ENCODE results near the gene CCDC144A. TPM values are rescaled to one million over a fixed set of nuclear protein-coding genes. Genes with fewer than 3 reads are reported as not detected.
"Not testable (repeated sequence)": the region's sequence is repeated elsewhere in the genome, so short reads cannot be mapped to it uniquely, and the experiment has no call there.

Gene CCDC144A
- total RNA-seq, 2 experiments from 2014 or later = 4.7 to 5.4 TPM

DNA sequence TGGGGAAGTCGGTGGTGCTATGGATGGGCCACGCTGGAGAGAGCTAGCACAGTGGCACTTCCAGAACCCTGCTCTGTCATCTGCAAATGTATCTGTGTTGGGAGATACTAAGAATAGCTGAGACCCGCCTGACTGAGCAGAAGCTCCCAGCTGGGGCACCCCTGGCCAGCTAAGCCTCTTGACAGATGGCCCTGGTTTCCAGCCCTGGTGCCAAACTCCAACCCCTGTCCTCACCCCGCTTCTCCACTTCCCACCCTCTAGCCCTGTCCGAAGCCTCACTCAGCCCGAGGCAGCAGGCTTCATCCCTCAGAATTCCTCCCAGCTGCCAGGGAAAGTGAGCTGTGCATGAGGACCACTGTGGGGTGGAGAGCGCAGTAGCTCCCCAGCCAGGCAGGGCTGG is 124.4 kb downstream of the CCDC144A start:
- Mint-ChIP-seq H3K36me3 (no peaks in the 10 kb centered on the region), H3K9me3 (no peaks in the 10 kb centered on the region), H3K27ac (no peak overlapping the region), H3K4me1 (ENCODE audit: low read depth) (no peaks in the 10 kb centered on the region), H3K27me3 (peaks cover 4% of the 10 kb centered on the region), H3K4me3 (no peak overlapping the region)
- ChIA-PET CTCF (no interaction called here), POLR2A (no interaction called here)
- intact Hi-C loops (cut with micrococcal nuclease) = no loop called here
- no peak for DNase-seq

DNA sequence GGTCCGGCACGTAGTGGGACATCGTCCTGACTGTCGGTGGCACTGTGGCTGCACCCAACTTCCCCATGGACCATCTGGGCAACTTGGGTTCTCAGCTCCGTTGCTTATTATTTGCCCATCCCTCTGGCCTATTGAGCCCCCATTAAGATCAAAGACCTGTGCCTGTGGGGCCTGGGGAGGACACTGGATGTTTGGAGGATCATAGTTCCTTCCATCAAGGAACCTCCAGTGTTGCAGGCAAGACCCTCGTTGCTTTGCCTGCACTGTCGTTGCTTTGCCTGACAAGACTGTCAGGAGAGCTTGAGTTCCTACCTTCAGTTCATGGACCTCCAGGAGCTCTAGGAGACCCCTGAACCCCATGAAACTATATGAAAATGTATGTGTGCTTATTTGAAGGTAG is 127.2 kb downstream of the CCDC144A start:
- peaks cover 4% of the 10 kb centered on the region for H3K27me3 Mint-ChIP-seq
- H3K27ac Mint-ChIP-seq = no peak overlapping the region
- no peaks in the 10 kb centered on the region for H3K4me1 Mint-ChIP-seq (ENCODE audit: low read depth)
- no peak for DNase-seq
- no peaks in the 10 kb centered on the region for H3K9me3 Mint-ChIP-seq
- POLR2A ChIA-PET = no interaction called here
- CTCF ChIA-PET = no interaction called here
- no peaks in the 10 kb centered on the region for H3K36me3 Mint-ChIP-seq
- intact Hi-C loops (cut with micrococcal nuclease) = no loop called here
- no peak overlapping the region for H3K4me3 Mint-ChIP-seq

DNA sequence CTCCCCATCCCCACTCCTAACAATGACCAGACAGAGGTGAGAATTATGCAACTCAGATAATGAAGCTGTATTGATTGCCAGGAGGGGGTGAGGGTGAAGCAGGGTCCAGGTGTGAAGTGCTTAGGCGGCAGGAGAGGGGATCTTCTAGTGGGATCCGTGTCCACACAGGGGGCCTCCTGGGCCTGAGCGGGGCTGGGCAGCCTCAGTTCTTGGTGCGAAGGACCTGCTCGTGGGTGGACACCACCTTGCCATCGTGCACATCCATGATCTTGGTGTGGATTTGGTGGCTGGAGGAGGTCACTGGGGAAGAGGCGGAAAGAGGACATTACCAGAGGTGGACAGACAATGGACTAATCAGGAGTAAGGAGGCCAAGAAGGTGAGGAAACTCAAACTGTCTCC is 127.9 kb downstream of the CCDC144A start:
- H3K4me1 Mint-ChIP-seq (ENCODE audit: low read depth); H3K9me3 Mint-ChIP-seq; H3K4me3 Mint-ChIP-seq; H3K27me3 Mint-ChIP-seq; H3K27ac Mint-ChIP-seq; CTCF ChIA-PET; POLR2A ChIA-PET; H3K36me3 Mint-ChIP-seq; DNase-seq; intact Hi-C loops (cut with micrococcal nuclease): not testable (repeated sequence)

DNA sequence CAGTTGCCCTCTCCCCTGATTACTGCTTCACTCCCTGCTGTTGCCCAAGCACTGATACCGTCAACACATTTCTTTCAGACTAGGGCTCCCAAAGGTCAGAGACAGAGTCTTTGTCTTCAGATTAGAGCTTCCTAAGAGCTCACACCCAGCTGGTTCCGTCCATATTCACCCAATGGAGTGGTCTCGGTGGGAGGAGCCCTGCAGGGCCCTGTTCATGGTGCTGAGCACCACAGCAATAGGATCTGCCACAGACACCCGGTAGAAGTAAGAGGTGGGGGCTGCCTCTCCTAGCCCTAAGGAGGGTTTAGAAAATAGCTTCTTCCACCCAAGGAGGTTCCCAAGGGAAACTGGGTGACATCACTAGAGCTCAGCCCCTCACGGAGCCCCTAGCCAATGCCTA is 128.3 kb downstream of the CCDC144A start:
- H3K9me3 Mint-ChIP-seq = no peaks in the 10 kb centered on the region
- no peak overlapping the region for H3K27ac Mint-ChIP-seq
- CTCF ChIA-PET = no interaction called here
- H3K4me1 Mint-ChIP-seq (ENCODE audit: low read depth) = no peaks in the 10 kb centered on the region
- intact Hi-C loops (cut with micrococcal nuclease) = no loop called here
- POLR2A ChIA-PET = no interaction called here
- H3K36me3 Mint-ChIP-seq = no peaks in the 10 kb centered on the region
- DNase-seq = no peak
- no peak overlapping the region for H3K4me3 Mint-ChIP-seq
- peaks cover 4% of the 10 kb centered on the region for H3K27me3 Mint-ChIP-seq

DNA sequence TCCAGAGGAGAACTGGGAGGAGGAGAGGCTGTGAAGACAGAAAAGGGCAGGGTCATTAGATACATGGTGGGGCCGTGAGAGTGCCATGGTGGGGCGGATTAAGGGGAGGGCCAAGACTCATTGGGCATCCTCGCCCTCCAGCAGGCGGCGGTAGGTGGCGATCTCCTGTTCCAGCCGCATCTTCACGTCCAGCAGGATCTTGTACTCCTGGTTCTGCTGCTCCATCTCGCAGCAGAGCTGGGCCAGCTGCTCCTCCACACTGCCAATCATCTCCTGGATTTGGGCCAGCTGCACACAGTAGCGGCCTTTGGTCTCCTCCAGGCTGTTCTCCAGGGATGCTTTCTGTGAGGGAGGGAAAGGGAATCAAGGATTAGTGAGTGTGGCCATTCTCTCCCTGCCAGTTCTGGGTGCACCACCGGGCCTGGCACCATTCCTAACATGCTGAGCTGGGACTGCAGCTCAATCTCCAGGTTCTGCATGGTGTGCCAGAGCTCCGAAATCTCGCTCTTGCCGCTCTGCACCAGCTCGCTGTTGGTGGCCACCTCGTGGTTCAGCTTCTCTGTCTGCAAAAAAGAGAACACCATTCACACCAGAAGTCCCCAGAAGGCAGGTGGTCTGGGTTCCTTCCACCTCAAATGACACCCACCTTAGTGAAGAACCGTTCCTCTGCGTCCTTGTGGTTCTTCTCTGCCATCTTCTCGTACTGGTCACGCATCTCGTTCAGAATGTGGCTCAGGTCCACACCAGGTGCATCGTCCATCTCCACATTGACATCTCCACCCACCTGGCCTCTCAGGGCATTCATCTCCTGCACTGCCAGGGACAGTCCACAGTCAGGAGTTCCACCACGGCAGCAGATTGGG is 129.0 kb downstream of the CCDC144A start:
- CTCF ChIA-PET = interaction anchor here (0.6 kb wide), 1 partner anchor 1341 kb away, joined by 3 read pairs; no protein-coding TSS in a partner anchor

DNA sequence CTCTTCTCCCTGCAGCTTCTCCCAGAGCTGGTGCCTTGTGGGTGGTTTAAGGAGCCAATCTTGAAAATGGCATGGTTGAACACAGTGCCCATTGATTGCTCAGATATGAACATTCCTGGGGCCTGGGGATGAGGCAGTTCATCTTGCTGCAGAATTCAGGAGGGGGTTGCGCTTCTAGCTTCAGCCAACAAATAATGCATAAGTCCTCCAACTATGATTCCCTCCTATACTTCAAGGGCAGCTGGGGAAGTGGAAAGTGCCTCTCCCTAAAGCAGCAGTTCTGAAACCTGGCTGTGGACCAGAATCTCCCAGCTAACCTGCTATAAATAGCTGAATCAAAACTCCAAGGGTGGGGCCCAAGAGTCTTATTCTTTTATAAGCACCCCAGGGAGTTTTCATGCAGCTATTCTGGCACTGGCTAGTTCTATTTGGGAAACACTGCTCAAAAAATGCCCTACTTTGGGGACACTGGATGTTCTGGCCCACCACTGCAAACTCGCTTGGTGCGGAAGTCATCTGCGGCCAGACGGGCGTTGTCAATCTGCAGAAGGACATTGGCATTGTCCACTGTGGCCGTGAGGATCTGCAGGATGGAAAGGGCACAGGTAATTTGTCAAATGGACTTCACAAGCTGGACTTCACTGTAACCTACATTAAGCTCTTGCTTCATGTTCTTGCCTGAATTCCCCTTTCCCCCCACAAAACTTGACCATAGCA is 130.3 kb downstream of the CCDC144A start:
- H3K9me3 Mint-ChIP-seq = no peaks in the 10 kb centered on the region
- CTCF ChIA-PET = no interaction called here
- no peak overlapping the region for H3K4me3 Mint-ChIP-seq
- H3K27ac Mint-ChIP-seq = no peak overlapping the region
- no peaks in the 10 kb centered on the region for H3K4me1 Mint-ChIP-seq (ENCODE audit: low read depth)
- POLR2A ChIA-PET = no interaction called here
- intact Hi-C loops (cut with micrococcal nuclease) = no loop called here
- no peaks in the 10 kb centered on the region for H3K27me3 Mint-ChIP-seq
- no peaks in the 10 kb centered on the region for H3K36me3 Mint-ChIP-seq
- no peak for DNase-seq

More for the DNA sequence above, 129.0 kb downstream of the CCDC144A start:
- POLR2A ChIA-PET = no interaction called here
- no peak overlapping the region for H3K27ac Mint-ChIP-seq
- H3K27me3 Mint-ChIP-seq = peaks cover 4% of the 10 kb centered on the region
- H3K4me1 Mint-ChIP-seq (ENCODE audit: low read depth) = no peaks in the 10 kb centered on the region
- no peak overlapping the region for H3K4me3 Mint-ChIP-seq
- H3K36me3 Mint-ChIP-seq = no peaks in the 10 kb centered on the region
- H3K9me3 Mint-ChIP-seq = no peaks in the 10 kb centered on the region
- intact Hi-C loops (cut with micrococcal nuclease) = no loop called here
- no peak for DNase-seq

DNA sequence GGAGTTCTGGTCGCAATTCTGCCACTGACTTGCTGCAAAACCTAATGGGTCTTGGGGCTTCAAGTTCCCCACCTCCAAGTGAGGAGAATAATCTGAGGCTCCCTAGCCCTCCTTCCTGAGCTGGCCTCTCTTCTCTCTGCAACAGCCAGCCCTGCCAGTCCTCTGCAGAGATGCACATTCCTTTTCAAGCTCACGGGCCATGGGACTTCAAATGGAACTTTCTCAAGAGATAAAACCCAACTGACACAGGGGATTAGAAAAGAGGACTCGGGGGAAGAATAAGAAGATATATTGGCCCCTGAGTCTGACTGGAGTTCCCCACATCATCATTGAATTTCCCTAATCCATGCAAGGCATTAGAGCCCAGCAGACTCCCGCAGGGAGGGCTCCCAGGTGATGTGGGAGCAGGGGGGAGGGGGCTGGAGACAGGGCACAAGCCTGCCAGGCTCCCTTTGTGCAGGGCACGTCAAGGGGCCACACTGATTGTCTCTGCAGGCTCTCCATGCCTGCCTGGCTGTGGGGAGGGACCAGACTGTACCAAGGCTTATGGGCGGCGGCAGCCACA is 131.0 kb downstream of the CCDC144A start:
- no peak overlapping the region for H3K27ac Mint-ChIP-seq
- CTCF ChIA-PET = no interaction called here
- no peaks in the 10 kb centered on the region for H3K4me1 Mint-ChIP-seq (ENCODE audit: low read depth)
- H3K36me3 Mint-ChIP-seq = no peaks in the 10 kb centered on the region
- POLR2A ChIA-PET = no interaction called here
- intact Hi-C loops (cut with micrococcal nuclease) = no loop called here
- no peak for DNase-seq
- H3K9me3 Mint-ChIP-seq = no peaks in the 10 kb centered on the region
- no peak overlapping the region for H3K4me3 Mint-ChIP-seq
- no peaks in the 10 kb centered on the region for H3K27me3 Mint-ChIP-seq

DNA sequence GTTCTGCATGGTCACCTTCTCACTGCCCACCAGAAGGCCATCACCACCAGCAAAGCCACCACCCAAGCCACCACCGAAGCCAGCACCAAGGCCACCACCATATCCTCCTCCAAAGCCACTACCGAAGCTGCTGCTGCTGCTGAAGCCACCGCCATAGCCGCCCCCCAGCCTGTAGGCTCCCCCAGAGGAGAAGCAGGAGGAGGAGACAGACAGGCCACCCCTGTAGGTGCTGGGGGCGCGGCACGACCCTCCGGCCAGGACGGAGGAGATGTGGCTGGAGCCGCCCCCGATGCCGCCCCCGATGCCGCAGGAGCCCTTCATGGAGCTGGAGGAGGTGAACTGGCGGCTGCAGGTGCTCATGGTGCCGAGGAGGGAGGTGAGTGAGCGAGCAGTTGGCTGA is 132.1 kb downstream of the CCDC144A start:
- H3K4me3 Mint-ChIP-seq; intact Hi-C loops (cut with micrococcal nuclease); POLR2A ChIA-PET; H3K27me3 Mint-ChIP-seq; DNase-seq; CTCF ChIA-PET; H3K27ac Mint-ChIP-seq; H3K4me1 Mint-ChIP-seq (ENCODE audit: low read depth); H3K9me3 Mint-ChIP-seq; H3K36me3 Mint-ChIP-seq: not testable (repeated sequence)

DNA sequence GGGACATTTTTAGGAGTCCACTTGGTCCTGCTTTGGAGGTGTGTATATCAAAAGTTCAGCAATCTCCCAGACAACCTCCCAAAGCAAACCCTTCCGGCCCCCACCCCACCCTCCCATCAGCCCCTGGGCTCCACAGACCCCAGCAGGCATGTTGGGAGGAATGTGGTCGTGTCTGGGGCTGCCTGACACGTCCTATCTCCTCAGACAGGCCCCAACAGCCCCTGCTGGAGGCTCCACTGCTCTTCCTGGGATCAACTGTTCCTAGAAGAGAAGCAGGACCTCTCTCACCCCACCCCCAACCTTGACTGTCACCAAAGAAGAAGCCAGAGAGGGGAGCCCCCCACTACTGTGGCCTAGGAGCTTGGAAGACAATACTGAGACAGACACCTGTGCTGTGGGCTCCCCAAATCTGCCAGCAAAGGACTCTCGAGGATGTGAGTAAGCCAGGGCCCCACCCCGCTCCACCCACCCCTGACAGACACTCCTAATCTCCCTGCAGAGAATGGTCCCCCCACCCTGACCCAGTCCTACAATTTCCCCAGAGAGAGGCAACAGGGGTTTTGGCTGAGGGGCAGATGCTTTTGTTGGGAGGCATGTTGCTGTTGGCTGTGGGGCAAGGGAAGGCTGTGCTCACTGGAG is 133.8 kb downstream of the CCDC144A start:
- intact Hi-C loops (cut with micrococcal nuclease); H3K27me3 Mint-ChIP-seq; CTCF ChIA-PET; H3K27ac Mint-ChIP-seq; H3K9me3 Mint-ChIP-seq; POLR2A ChIA-PET; H3K4me3 Mint-ChIP-seq; H3K36me3 Mint-ChIP-seq; DNase-seq; H3K4me1 Mint-ChIP-seq (ENCODE audit: low read depth): not testable (repeated sequence)

Other genes with a start within 250 kb of the CCDC144A start
- 1 to 10 TPM; 1.2 to 1.4 TPM for gene LRRC75A, start 198.0 kb upstream of the CCDC144A start, total RNA-seq
- gene ZNF287, start 121.0 kb upstream of the CCDC144A start, total RNA-seq = 10 to 100 TPM; 11.1 to 11.5 TPM
- gene ZNF624, start 36.4 kb upstream of the CCDC144A start, total RNA-seq = 1 to 10 TPM; 3.9 to 5.0 TPM